Tibial artery (tissue), 4 donors: ENCODE data around the gene UBE3D.

Source experiments
- DNase-seq, 2 donors: peaks; one replicate each; pipeline ENCODE4 v3.0.0-alpha.2; 2019
- H3K27ac ChIP-seq, 2 donors: fragments of 200-600 bp; sonication (generic) in 1 of 2; 1 replicate in 1 of 2; 2 replicates in 1 of 2; pipeline ENCODE4 v1.5.1; 2018 to 2019; ENCODE audit warnings: mild to moderate bottlenecking in 1 of 2
- H3K27me3 ChIP-seq, 2 donors: fragments of 200-600 bp; sonication (generic) in 1 of 2; one replicate each; pipeline versions ENCODE4 v1.5.1 to v1.6.0; 2016 to 2019
- H3K36me3 ChIP-seq, 3 donors: fragments of 200-600 bp; sonication (generic) in 2 of 3; one replicate each; pipeline ENCODE4 v1.5.1; 2016 to 2019; ENCODE audit warnings: mild to moderate bottlenecking in 2 of 3
- H3K4me1 ChIP-seq, 4 donors: fragments of 200-600 bp; sonication (generic) in 2 of 4; 1 replicate in 3 of 4; 2 replicates in 1 of 4; pipeline ENCODE4 v1.5.1; 2016 to 2019
- H3K4me3 ChIP-seq, 2 donors: fragments of 200-600 bp; sonication (generic) in 1 of 2; 1 replicate in 1 of 2; 2 replicates in 1 of 2; pipeline ENCODE4 v1.5.1; 2018 to 2019; ENCODE audit warnings: mild to moderate bottlenecking in 2 of 2
- H3K9me3 ChIP-seq, 3 donors: fragments of 200-600 bp; sonication (generic) in 1 of 3; one replicate each; pipeline ENCODE4 v1.5.1; 2016 to 2019
- CTCF ChIP-seq, 2 experiments: fragments of 200-600 bp in 1 of 2; fragments of 450-650 bp in 1 of 2; IDR thresholded peaks; one replicate each; pipeline ENCODE4 v1.5.1; 2017 to 2019; ENCODE audit warnings: antibody characterized with exemption in 2 of 2, mild to moderate bottlenecking in 1 of 2, moderate library complexity in 1 of 2
- intact Hi-C: fragments of 100-400 bp; cut with DNase I; formaldehyde crosslinking; loops from one replicate; pipeline ENCODE4 v1.15.0; 2023; ENCODE audit warnings: low total_unique reads

The UBE3D gene

GRCh38 chr6:83068616-83069015 lies 3.0 kb upstream of the UBE3D start:
- Histone ChIP-seq H3K9me3 (no peaks in the 10 kb centered on the region), H3K4me3 (peak overlapping the region; percentile 78 to 89), H3K27ac (peak overlapping the region; percentile 85 to 89), H3K27me3 (no peaks in the 10 kb centered on the region), H3K36me3 (no peaks in the 10 kb centered on the region), H3K4me1 (peaks cover 0 to 24% (median 14%) of the 10 kb centered on the region in 4 donors)
- no peak for TF ChIP-seq CTCF (IDR thresholded peaks at IDR 0.05)
- DNase-seq = no peak
- intact Hi-C loops = loop anchor here (5.0 to 10.0 kb wide), 2 partner anchors 346 to 444 kb away; partner anchors contain the start of gene PRSS35

GRCh38 chr6:83067448-83068439 lies 2.1 kb upstream of the UBE3D start, which contains the start of gene DOP1A:
Gene DOP1A (plus strand): TSS chr6:83067671. CDS start chr6:83096978, 29,307 bp downstream.
- H3K4me1 ChIP-seq = peaks cover 0 to 24% (median 14%) of the 10 kb centered on the region in 4 donors
- peak; percentile 89 to 96 for TF ChIP-seq CTCF (IDR thresholded peaks at IDR 0.05)
- no peaks in the 10 kb centered on the region for H3K36me3 ChIP-seq
- peak within 1 kb of the TSS; percentile 78 to 89 for H3K4me3 ChIP-seq
- no peaks in the 10 kb centered on the region for H3K27me3 ChIP-seq
- H3K27ac ChIP-seq = peak within 1 kb of the TSS; percentile 85 to 89
- DNase-seq = peak; percentile 94 to 97
- intact Hi-C loops = loop anchor here (2.0 to 10.0 kb wide), 4 partner anchors 127 to 445 kb away; partner anchors contain the start of gene PRSS35
- no peaks in the 10 kb centered on the region for H3K9me3 ChIP-seq

GRCh38 chr6:83062225-83062624 lies 3.4 kb downstream of the UBE3D start:
- no peak overlapping the region for H3K4me3 ChIP-seq
- no peaks in the 10 kb centered on the region for H3K4me1 ChIP-seq
- H3K27me3 ChIP-seq = no peaks in the 10 kb centered on the region
- TF ChIP-seq CTCF (IDR thresholded peaks at IDR 0.05) = no peak
- intact Hi-C loops = loop anchor here (10.0 kb wide), 1 partner anchor 353 kb away; no protein-coding TSS in a partner anchor
- DNase-seq = no peak
- H3K9me3 ChIP-seq = no peaks in the 10 kb centered on the region
- H3K36me3 ChIP-seq = peaks cover 0 to 4% (median 0%) of the 10 kb centered on the region in 3 donors
- no peak overlapping the region for H3K27ac ChIP-seq

GRCh38 chr6:83061190-83061589 lies 4.5 kb downstream of the UBE3D start:
- no peaks in the 10 kb centered on the region for H3K9me3 ChIP-seq
- intact Hi-C loops = loop anchor here (10.0 kb wide), 1 partner anchor 354 kb away; no protein-coding TSS in a partner anchor
- DNase-seq = no peak
- no peak overlapping the region for H3K27ac ChIP-seq
- TF ChIP-seq CTCF (IDR thresholded peaks at IDR 0.05) = no peak
- peaks cover 0 to 10% (median 4%) of the 10 kb centered on the region in 3 donors for H3K36me3 ChIP-seq
- H3K4me1 ChIP-seq = no peaks in the 10 kb centered on the region
- no peaks in the 10 kb centered on the region for H3K27me3 ChIP-seq
- H3K4me3 ChIP-seq = no peak overlapping the region

GRCh38 chr6:83057705-83058321 lies 7.8 kb downstream of the UBE3D start:
- peak; percentile 10 to 39 for TF ChIP-seq CTCF (IDR thresholded peaks at IDR 0.05)
- H3K4me1 ChIP-seq = no peaks in the 10 kb centered on the region
- no peaks in the 10 kb centered on the region for H3K27me3 ChIP-seq
- no peak overlapping the region for H3K4me3 ChIP-seq
- intact Hi-C loops = loop anchor here (5.0 kb wide), 1 partner anchor 786 kb away; no protein-coding TSS in a partner anchor
- peaks cover 0 to 13% (median 4%) of the 10 kb centered on the region in 3 donors for H3K36me3 ChIP-seq
- no peaks in the 10 kb centered on the region for H3K9me3 ChIP-seq
- H3K27ac ChIP-seq = no peak overlapping the region
- no peak for DNase-seq
